ENCODE measurements around the gene PAX9. TPM values are rescaled to one million over a fixed set of nuclear protein-coding genes. Genes with fewer than 3 reads are reported as not detected.

The PAX9 gene
- total RNA-seq, 1 donor: not detected

DNA sequence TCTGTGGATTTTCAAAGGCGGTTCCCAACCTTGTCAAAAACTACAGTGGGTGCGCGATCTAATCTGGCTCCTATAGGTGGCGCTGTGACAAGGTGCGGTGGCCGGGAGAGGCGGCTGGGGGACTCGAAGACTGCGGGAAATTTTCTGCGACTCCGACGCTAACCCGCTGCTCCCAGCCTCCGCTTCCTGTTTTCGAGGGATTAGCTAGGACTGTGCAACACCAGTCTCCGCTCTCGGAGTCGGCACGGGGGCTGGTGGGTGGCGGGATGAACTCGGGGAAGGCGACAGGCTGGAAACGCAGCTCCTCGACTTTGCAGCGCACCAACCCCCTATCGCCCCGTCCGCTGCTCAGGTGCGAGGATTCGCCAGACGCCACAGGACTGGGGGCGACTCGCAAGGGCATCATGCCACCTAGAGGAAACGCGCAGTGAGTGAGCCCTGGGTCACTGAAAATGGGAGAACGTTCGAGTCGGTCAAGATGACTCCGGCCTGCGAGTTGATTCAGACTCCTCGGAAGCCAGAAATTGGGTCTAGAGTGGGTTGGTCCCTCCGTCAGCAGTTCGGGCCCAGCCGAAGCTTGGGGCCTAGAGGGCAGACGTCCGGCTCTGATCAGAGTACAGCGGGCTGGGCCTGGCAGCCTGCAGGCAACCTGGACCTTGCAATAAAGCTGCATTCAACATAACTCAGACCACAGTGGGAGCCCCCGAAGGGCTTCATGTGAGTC is 5.5 kb upstream of the PAX9 start:
- peak; percentile 24 for TF ChIP-seq CTCF (IDR thresholded peaks at IDR 0.05; ENCODE audit: insufficient read depth, low read depth, low read length)
- DNase-seq (ENCODE audit: low read depth): no peak
- no peak overlapping the region for H3K4me3 ChIP-seq (ENCODE audit: low read depth, low read length)

GRCh38 chr14:36656687-36657398 is 4.8 kb upstream of the PAX9 start:
- TF ChIP-seq CTCF (IDR thresholded peaks at IDR 0.05; ENCODE audit: insufficient read depth, low read depth, low read length): no peak
- no peak for DNase-seq (ENCODE audit: low read depth)
- no peak overlapping the region for H3K4me3 ChIP-seq (ENCODE audit: low read depth, low read length)

DNA sequence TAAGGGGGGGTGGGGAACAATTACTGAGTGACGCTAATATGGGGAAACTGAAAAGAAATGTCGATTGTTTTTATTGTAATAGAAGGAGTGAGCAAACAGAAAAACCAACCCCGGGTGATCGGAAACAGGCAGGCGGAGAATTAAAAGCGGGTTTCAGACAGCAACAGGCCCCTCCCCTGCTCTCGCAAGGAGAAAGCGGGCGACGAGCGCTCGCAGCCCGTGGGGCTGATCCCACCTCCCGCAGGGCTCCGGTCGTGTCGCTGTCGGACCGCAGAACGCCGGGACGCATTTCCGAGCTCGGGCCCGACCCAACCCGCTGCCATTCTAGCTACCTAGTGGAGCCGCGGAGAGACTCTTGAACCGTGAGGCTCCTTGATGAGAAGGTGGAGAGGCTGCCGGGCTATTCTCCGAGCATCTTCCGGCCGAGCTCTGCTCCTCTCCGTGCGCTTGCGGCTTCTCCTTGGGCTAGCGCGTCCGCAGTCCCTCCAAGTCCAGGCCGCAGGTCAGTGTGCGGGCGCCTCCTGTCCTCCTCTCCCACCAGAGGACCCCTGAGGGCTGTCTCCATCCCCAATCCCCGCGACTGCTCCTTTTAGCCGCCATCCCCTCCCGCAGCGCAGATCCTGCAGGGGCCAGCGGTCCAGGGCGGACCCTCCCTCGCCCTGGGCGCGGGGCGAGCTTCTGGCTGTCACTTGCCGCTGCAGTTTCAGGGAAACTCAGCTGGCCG is 4.1 kb upstream of the PAX9 start:
- no peak for DNase-seq (ENCODE audit: low read depth)
- TF ChIP-seq CTCF (IDR thresholded peaks at IDR 0.05; ENCODE audit: insufficient read depth, low read depth, low read length): no peak
- no peak overlapping the region for H3K4me3 ChIP-seq (ENCODE audit: low read depth, low read length)

DNA sequence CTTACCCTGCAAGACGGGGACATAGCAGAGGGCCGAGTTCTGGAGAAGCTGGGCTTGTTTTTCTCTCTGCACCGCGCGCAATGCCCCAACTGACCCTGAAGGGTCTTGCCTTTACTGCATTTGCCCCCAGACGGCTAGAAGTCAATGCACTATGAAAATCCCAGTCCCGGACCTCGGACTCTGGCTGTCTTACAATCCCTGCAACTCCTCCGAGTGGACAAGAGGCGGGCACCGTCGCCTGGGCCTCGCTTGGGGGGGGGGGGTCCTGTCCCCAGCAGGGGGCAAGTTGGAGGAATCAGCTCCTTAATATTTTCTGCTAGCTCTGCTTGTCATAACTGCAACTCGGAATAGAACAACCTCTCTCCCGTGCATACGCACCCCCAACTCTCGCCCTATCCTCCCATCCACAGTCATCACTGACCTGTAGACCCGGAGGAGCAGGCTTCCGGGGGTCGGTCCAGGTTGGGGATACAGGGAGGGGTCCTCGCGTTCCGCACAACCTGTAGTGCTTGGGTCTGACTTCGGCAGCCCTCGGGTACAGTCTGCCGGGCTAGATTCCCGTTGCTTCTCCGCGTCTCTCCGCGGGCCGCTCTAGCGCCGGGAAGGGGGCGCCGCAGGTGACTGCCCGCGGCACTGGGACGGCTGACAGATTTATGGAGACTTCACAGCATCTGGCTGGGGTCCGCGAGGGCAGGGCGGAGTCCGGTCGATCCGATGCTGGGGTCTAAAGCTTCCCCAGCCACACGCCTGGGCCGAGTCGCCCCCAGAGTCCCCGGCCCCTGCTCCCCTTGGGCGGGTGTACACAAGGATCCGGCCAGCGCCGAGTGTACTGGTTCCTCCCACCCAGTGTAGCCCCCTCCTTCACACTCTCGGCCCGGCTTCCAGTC is 3.3 kb upstream of the PAX9 start:
- TF ChIP-seq CTCF (IDR thresholded peaks at IDR 0.05; ENCODE audit: insufficient read depth, low read depth, low read length): no peak
- H3K4me3 ChIP-seq (ENCODE audit: low read depth, low read length): no peak overlapping the region
- no peak for DNase-seq (ENCODE audit: low read depth)

DNA sequence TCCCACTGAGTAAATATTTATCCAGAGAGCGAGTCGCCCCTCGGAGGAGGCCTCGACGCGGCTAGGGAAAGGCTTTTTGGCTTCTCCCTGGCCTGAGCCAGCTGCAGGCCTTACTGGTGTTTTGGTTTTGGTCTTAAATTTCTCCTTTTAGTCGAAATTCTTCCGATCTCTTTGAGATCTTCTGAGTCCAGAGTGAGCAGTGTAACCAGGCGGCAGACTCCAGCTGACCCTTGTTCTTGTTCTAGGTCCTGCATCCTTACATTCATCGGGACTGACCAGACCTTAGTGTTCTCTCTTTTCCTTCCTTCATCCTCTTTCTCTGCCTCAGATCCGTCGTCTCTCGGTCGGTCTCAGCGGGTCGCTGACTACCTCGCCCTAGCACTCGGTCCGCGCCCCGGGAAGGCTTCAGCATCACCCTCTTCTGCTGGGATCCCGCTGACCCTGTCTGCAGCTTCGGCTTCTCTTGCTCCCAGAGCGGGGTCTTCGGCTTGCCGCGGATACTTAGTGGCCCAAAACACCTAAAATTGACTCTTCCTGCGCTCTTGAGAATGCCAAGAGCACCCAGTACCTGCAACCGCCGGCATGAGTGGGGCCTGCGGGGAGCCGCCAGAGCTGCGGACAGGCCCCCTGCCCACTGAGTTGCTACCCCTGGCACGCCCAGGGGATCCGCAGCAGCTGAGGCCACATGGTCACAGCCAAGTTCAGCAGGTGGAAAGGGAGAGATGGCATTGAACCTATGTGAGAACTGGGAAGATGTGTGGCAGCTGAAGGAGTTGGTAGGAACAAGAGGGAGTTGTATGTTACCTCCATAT is 2.4 kb upstream of the PAX9 start:
- no peak for TF ChIP-seq CTCF (IDR thresholded peaks at IDR 0.05; ENCODE audit: insufficient read depth, low read depth, low read length)
- H3K4me3 ChIP-seq (ENCODE audit: low read depth, low read length): no peak overlapping the region
- DNase-seq (ENCODE audit: low read depth): no peak

Data from fibroblast of villous mesenchyme (primary cell).